ENCODE measurements around the gene RBM4B.

Gene RBM4B

GRCh38 chr11:66698491-66698890, 20.8 kb upstream of the RBM4B start:
- no peak overlapping the region for H3K4me3 ChIP-seq (ENCODE audit: control insufficient read depth, low read depth, low read length)
- TF ChIP-seq CTCF (IDR thresholded peaks at IDR 0.05; ENCODE audit: control insufficient read depth, insufficient read depth, low read depth, low read length, missing control alignments): no peak
- DNase-seq (ENCODE audit: low read depth): no peak

GRCh38 chr11:66697988-66698387, 20.3 kb upstream of the RBM4B start:
- DNase-seq (ENCODE audit: low read depth): no peak
- no peak for TF ChIP-seq CTCF (IDR thresholded peaks at IDR 0.05; ENCODE audit: control insufficient read depth, insufficient read depth, low read depth, low read length, missing control alignments)
- no peak overlapping the region for H3K4me3 ChIP-seq (ENCODE audit: control insufficient read depth, low read depth, low read length)

GRCh38 chr11:66696146-66696545, 18.5 kb upstream of the RBM4B start:
- no peak for DNase-seq (ENCODE audit: low read depth)
- TF ChIP-seq CTCF (IDR thresholded peaks at IDR 0.05; ENCODE audit: control insufficient read depth, insufficient read depth, low read depth, low read length, missing control alignments): no peak
- H3K4me3 ChIP-seq (ENCODE audit: control insufficient read depth, low read depth, low read length): no peak overlapping the region

- peak; percentile 97 for TF ChIP-seq CTCF (IDR thresholded peaks at IDR 0.05; ENCODE audit: control insufficient read depth, insufficient read depth, low read depth, low read length, missing control alignments)
- no peak overlapping the region for H3K4me3 ChIP-seq (ENCODE audit: control insufficient read depth, low read depth, low read length)
- DNase-seq (ENCODE audit: low read depth): peak; percentile 95
Observed at GRCh38 chr11:66694732-66695207, 17.1 kb upstream of the RBM4B start.

- no peak for TF ChIP-seq CTCF (IDR thresholded peaks at IDR 0.05; ENCODE audit: control insufficient read depth, insufficient read depth, low read depth, low read length, missing control alignments)
- no peak overlapping the region for H3K4me3 ChIP-seq (ENCODE audit: control insufficient read depth, low read depth, low read length)
- no peak for DNase-seq (ENCODE audit: low read depth)
Observed at GRCh38 chr11:66694056-66694410, 16.3 kb upstream of the RBM4B start.

- TF ChIP-seq CTCF (IDR thresholded peaks at IDR 0.05; ENCODE audit: control insufficient read depth, insufficient read depth, low read depth, low read length, missing control alignments): no peak
- no peak for DNase-seq (ENCODE audit: low read depth)
- no peak overlapping the region for H3K4me3 ChIP-seq (ENCODE audit: control insufficient read depth, low read depth, low read length)
Observed at GRCh38 chr11:66693356-66694055, 15.8 kb upstream of the RBM4B start.
